IPS DF 4.7 (cell line): ENCODE measurements around the gene GABRB2.
"Not testable (repeated sequence)": the region's sequence is repeated elsewhere in the genome, so short reads cannot be mapped to it uniquely, and the experiment has no call there.

Experiments used
- DNase-seq: peaks from one replicate; pipeline ENCODE4 v3.0.0-alpha.2; 2013; ENCODE audit warnings: low spot score; ENCODE audit errors: extremely low read depth

The GABRB2 gene

DNA sequence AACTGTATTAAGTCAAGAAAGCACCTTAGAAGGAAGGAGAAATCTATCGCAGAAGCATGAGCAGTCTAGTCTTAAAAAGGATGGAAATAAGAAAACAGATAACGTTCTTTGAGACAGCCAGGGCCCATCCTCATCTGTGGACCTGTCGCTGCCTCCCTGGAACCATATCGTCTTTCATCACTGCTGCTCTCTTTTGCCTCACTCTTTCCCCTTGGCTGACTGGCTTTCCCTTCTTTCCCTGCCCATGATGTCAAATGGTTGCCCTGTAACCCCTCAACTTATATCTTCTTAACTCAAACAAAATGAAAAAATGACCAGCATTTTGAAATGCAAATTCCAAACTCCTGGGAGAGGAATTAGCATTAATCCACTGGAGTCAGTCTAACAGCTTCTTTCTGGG is 299.8 kb downstream of the GABRB2 start:
- DNase-seq, result no peak

- DNase-seq, result not testable (repeated sequence)
Measured at GRCh38 chr5:161245846-161246245, 300.7 kb downstream of the GABRB2 start.
